G401.6 (cell line): ENCODE measurements around the gene MID1IP1.

Source experiments
- FAIRE-seq: peaks from 2 replicates; lab custom pipeline; 2012; peaks lifted over from hg19 to GRCh38; lab: Jason Lieb, UNC

Gene MID1IP1

GRCh38 chrX:38816155-38816554 is 14.9 kb downstream of the MID1IP1 start:
- FAIRE-seq = no peak

DNA sequence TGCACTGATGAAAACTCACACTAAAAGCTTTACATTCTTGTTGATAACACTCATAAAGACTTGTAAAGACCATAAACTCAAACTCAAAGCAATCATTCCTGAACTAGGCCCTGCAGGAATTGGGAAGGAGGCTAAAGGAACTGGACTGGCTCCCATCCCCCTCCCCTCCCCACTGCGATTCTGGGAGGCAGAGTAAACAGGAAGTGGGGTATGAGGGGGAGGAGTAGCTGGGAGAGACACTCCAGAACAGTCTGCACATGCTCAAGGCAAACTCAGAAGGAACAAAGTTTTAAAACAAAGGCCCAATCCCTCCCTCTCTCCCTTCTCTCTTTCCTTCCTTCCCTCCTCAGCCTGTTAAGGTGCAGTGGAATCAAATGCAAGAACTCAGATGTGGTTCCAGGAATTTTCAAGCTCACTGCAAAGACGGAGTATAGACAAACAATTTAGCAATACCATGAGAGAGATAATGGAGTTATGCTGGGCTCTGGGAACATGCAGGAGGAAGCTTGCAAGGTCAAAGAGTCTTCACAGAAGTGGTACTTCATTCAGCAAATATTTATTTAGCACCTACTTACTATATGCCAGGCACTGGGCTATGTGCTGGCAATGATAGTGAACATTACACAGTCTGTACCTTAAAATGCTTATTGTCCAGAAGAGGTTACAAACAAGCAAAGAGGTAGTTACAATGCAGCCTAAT is 15.9 kb downstream of the MID1IP1 start:
- no peak for FAIRE-seq

DNA sequence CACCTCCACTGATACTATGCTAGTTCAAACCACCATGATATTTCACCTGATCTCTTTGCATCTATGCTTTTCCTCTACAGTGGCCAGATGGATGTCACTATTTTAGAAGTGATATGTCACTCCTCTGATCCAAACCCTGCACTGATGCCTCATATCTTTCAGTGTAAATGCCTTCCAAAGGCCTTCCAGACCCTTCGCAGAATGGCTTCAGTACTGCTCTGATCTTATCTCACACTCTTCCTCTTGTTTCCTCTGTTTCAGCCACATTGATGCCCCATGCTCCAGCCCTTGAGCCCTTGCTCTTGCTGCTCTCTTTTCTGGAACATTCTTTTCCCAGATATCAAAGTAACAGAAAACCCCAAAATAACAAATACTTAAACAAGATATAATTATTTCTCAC is 17.9 kb downstream of the MID1IP1 start:
- no peak for FAIRE-seq

- FAIRE-seq = no peak
Measured at GRCh38 chrX:38819709-38820108, 18.4 kb downstream of the MID1IP1 start.

- no peak for FAIRE-seq
Measured at GRCh38 chrX:38820751-38821150, 19.5 kb downstream of the MID1IP1 start.

DNA sequence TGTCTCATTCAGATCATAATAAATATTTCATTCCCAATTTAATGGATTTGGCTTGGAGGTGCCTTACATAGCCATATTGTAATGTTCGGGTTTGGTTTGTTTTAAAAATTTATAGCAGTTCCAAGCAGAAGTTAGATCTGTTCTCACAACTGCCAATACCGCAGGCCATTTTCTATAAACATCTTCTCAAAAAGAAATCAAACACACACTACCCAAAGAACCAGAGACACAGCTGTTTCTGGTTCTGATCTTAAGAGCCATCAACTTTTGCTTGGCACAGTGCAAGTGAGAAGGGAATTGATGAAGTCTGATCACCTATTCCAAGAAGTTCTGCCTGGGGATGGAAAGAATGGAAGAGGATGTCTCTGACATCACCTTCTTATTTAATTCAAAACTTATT is 22.9 kb downstream of the MID1IP1 start:
- no peak for FAIRE-seq

- FAIRE-seq = no peak
Measured at GRCh38 chrX:38831949-38832348, 30.7 kb downstream of the MID1IP1 start.

DNA sequence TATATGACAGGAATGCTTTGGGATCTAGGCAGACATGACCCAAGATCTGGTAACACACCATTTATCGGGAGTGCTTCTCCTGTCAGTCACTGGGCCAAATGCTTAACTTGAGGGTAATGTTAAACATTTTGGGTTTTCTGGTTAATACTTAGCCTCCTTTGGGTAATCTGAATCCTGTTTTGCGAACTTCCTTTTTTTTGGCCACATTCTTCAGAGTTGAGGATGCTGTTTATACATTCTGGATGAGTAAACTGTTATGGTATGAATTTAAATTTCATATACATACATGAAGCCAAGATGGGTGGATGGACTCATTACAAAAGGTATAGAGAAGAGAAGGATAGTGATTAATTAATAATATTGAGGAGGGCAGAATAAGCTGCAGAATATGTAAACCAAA is 36.1 kb downstream of the MID1IP1 start:
- no peak for FAIRE-seq

- FAIRE-seq = no peak
Measured at GRCh38 chrX:38839277-38839676, 38.0 kb downstream of the MID1IP1 start.

- FAIRE-seq = no peak
Measured at GRCh38 chrX:38839944-38840343, 38.7 kb downstream of the MID1IP1 start.

- FAIRE-seq = no peak
Measured at GRCh38 chrX:38841750-38842149, 40.5 kb downstream of the MID1IP1 start.

DNA sequence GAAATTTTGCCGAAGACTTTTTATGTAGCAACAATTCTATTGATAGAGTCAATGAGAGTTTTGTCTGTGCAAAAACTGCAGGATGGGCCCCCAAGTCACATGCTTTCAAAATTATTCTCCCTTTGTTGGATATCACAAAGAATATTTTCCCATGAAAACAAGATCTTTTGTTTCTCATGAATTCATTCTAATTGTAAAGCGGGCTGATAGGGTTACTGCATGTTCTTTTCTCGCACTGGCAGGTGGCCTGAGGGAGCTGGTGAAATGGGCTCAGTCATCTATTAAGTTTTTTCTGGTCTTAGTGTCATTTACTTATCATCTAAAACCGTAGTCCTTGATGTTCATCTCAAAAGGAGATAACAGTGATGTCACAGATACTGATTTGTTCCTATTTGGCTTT is 44.2 kb downstream of the MID1IP1 start:
- no peak for FAIRE-seq

- no peak for FAIRE-seq
Measured at GRCh38 chrX:38847206-38847902, 46.1 kb downstream of the MID1IP1 start.

DNA sequence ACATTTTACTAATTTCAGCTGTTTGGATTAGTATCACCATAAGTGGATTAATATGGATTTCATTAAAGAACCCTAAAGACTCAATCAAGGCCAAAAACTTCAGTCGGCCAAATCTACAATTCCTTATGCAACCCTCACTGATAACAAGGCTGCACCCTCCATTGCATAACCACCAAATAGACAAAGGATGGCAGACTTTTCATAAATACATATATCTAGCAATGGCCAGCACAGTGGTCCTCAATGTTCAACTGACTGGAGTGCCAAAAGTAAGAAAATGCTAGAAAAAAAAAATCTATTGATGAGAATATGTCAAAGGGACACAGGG is 46.6 kb downstream of the MID1IP1 start:
- no peak for FAIRE-seq

DNA sequence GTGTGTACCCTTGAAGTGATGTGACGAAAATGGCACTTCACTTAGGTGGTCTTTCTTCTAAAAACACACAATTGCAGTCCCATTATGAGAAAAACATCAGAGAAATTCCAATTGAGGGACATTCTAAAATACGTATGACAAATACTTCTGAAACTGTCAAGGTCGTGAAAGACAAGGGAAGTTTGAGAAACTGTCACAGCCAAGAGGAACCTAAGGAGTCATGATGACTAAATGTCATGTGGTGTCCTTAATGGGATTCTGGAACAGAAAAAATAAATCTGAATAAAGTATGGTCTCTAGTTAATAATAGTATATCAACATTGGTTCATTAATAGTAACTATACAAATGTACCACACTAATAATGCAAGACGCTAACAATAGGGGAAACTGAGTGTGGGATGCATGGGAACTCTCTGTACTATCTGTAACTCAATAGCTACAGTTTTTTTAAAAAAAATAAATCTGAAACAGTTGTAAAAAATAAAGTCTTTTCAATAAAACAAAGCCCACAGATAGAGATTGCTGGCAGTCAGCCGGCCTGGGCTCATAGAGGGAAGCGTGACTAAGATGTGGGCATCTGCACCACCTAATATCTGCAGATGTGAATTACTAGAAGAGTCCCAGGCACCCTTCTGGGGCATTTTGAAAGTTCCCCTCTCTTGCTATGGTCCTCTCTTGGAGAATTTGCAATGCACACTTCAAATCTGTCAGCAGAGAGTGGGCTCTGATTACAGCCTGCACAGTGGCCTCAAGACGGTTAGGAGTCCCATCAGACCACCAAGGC is 47.6 kb downstream of the MID1IP1 start:
- FAIRE-seq = no peak

DNA sequence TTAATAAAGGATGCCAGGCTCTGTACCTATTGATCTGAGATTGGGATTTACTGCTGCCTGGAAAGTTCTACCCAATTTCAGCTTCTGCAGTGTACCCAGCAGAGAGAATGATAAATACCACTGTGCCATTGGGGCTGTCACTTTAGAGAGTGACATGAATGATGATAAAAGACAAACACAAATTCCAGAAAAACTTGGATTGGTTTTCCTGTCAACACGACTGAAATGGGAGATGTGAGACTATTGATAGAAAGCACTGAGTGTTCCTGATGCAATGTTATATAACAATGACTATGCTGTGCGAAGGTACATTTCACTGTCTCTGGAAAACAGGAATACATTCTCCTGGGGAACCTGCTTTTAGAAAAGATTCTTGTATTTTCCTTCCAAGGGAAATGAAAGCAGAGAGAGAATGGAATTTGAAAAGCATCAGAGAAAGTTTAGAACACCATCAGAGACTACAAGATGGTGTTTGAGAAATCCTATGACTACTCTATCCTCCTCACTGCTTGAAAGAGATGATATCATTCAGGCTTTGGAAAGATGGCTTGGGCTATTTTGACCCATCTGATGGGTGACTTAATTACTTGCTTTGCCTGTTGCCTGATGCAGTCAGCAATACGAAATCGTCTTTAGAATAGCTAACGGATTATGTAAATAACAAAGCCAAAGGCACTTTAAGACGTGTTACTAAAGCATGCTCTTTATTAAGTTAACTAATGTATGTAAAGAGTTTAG is 49.7 kb downstream of the MID1IP1 start:
- no peak for FAIRE-seq

GRCh38 chrX:38854305-38854704 is 53.0 kb downstream of the MID1IP1 start:
- no peak for FAIRE-seq
